ENCODE results near the gene TLL1. TPM values are rescaled to one million over a fixed set of nuclear protein-coding genes. Genes with fewer than 3 reads are reported as not detected.

The TLL1 gene
- total RNA-seq, 1 experiment from 2014 or later, result 0.41 TPM

DNA sequence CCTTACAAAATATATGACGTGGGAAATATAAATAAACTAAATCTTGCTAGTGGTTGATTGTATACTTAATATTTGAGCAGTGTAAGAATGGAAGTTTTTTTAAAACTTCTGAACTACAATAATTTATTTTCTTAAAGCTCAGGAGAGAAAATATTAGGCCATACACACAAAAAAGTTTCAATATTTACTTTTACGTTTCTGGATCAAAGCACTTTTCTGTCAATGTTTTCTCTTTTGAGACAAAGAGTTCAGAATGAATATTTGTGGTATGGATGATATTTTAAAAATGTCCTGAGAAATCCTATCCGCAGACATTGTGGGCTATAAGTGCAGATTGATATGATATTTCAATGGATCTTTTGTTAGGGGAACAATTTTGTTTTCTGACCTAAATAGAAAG is 109.9 kb downstream of the TLL1 start:
- Histone ChIP-seq H3K4me1 (ENCODE audit: control insufficient read depth, insufficient read depth, low read length) (no peaks in the 10 kb centered on the region), H3K27ac (ENCODE audit: low read length) (no peak overlapping the region), H3K27me3 (ENCODE audit: control insufficient read depth, insufficient read depth, low read length) (no peaks in the 10 kb centered on the region), H3K36me3 (ENCODE audit: control insufficient read depth, insufficient read depth, low read length) (no peaks in the 10 kb centered on the region), H3K9me3 (ENCODE audit: control insufficient read depth, insufficient read depth, low read depth, low read length) (no peaks in the 10 kb centered on the region), H3K4me3 (ENCODE audit: low read depth in 2 of 2, low read length in 2 of 2) (no peak overlapping the region)
- TF ChIP-seq POLR2AphosphoS5 (IDR thresholded peaks at IDR 0.05; ENCODE audit: low read depth, low read length), result no peak
- TF ChIP-seq, protein P1, sequence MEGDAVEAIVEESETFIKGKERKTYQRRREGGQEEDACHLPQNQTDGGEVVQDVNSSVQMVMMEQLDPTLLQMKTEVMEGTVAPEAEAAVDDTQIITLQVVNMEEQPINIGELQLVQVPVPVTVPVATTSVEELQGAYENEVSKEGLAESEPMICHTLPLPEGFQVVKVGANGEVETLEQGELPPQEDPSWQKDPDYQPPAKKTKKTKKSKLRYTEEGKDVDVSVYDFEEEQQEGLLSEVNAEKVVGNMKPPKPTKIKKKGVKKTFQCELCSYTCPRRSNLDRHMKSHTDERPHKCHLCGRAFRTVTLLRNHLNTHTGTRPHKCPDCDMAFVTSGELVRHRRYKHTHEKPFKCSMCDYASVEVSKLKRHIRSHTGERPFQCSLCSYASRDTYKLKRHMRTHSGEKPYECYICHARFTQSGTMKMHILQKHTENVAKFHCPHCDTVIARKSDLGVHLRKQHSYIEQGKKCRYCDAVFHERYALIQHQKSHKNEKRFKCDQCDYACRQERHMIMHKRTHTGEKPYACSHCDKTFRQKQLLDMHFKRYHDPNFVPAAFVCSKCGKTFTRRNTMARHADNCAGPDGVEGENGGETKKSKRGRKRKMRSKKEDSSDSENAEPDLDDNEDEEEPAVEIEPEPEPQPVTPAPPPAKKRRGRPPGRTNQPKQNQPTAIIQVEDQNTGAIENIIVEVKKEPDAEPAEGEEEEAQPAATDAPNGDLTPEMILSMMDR (IDR thresholded peaks at IDR 0.05), result no peak
- TF ChIP-seq TCF7L2 (IDR thresholded peaks at IDR 0.05; ENCODE audit: low read depth, low read length), result no peak
- TF ChIP-seq SIN3A (IDR thresholded peaks at IDR 0.05; ENCODE audit: borderline replicate concordance, insufficient read depth, low read depth, low read length), result no peak
- TF ChIP-seq, protein P2, sequence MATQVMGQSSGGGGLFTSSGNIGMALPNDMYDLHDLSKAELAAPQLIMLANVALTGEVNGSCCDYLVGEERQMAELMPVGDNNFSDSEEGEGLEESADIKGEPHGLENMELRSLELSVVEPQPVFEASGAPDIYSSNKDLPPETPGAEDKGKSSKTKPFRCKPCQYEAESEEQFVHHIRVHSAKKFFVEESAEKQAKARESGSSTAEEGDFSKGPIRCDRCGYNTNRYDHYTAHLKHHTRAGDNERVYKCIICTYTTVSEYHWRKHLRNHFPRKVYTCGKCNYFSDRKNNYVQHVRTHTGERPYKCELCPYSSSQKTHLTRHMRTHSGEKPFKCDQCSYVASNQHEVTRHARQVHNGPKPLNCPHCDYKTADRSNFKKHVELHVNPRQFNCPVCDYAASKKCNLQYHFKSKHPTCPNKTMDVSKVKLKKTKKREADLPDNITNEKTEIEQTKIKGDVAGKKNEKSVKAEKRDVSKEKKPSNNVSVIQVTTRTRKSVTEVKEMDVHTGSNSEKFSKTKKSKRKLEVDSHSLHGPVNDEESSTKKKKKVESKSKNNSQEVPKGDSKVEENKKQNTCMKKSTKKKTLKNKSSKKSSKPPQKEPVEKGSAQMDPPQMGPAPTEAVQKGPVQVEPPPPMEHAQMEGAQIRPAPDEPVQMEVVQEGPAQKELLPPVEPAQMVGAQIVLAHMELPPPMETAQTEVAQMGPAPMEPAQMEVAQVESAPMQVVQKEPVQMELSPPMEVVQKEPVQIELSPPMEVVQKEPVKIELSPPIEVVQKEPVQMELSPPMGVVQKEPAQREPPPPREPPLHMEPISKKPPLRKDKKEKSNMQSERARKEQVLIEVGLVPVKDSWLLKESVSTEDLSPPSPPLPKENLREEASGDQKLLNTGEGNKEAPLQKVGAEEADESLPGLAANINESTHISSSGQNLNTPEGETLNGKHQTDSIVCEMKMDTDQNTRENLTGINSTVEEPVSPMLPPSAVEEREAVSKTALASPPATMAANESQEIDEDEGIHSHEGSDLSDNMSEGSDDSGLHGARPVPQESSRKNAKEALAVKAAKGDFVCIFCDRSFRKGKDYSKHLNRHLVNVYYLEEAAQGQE (IDR thresholded peaks at IDR 0.05; ENCODE audit: insufficient read depth in 1 of 2, low read depth in 2 of 2, low read length in 1 of 2), result no peak
- POLR2A ChIA-PET, result no interaction called here
- ATAC-seq (no peak), DNase-seq (ENCODE audit: low read depth, low spot score) (no peak)
- in situ Hi-C loops (cut with HindIII; ENCODE audit: low pct_unique_long_range_greater_than_20kb, low sequenced_read_pairs) (no loop called here), intact Hi-C loops (cut with micrococcal nuclease; ENCODE audit: unreplicated experiment) (no loop called here)
- CTCF ChIA-PET, result no interaction called here
- no TSS peak for BruUV-seq (replicated peaks)

DNA sequence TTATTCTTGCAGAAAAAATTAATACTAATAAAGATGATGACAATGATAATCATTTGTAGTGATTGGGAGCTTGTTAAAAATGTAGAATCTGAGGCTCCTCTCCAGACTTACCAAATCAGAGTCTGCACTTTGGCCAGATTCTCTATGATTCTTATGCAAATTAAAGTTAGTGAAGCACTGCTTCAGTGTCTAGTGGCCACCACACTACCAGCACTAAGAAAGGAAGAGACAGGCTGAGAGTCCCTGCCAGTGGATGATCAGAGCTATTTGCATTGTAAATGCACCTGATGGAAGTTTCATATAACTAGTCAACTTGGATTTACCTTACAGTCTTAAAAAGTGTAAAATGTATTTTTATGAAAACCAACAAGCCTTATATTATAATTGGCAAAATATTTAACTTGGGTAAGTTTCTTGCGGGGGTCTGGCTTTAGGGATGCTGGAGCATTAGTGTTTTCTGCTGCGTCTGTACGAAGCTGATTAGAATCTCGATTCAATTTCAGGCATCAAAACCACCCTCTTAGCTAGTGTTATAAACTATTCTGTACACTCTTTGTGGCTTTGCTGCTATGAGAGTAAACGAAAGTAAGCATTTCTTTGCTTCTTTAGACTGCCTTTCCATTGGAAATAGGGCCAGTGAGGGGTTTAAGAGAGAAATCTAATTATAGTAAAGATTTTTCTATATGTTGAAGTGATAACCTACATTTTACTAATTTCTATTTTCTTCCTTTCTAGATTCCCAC is 114.1 kb downstream of the TLL1 start:
- in situ Hi-C loops (cut with HindIII; ENCODE audit: low pct_unique_long_range_greater_than_20kb, low sequenced_read_pairs), result no loop called here
- ATAC-seq (no peak), DNase-seq (ENCODE audit: low read depth, low spot score) (no peak)
- ChIA-PET CTCF (no interaction called here), POLR2A (no interaction called here)
- TF ChIP-seq POLR2AphosphoS5 (IDR thresholded peaks at IDR 0.05; ENCODE audit: low read depth, low read length), result no peak
- TF ChIP-seq, protein P1 (IDR thresholded peaks at IDR 0.05), result no peak
- no peak for TF ChIP-seq SIN3A (IDR thresholded peaks at IDR 0.05; ENCODE audit: borderline replicate concordance, insufficient read depth, low read depth, low read length)
- TF ChIP-seq, protein P2 (IDR thresholded peaks at IDR 0.05; ENCODE audit: insufficient read depth in 1 of 2, low read depth in 2 of 2, low read length in 1 of 2), result no peak
- no peak for TF ChIP-seq TCF7L2 (IDR thresholded peaks at IDR 0.05; ENCODE audit: low read depth, low read length)
- intact Hi-C loops (cut with micrococcal nuclease; ENCODE audit: unreplicated experiment), result no loop called here
- no peaks in the 10 kb centered on the region for H3K4me1 ChIP-seq (ENCODE audit: control insufficient read depth, insufficient read depth, low read length)
- H3K9me3 ChIP-seq (ENCODE audit: control insufficient read depth, insufficient read depth, low read depth, low read length), result no peaks in the 10 kb centered on the region
- BruUV-seq (replicated peaks), result no TSS peak
- H3K36me3 ChIP-seq (ENCODE audit: control insufficient read depth, insufficient read depth, low read length), result no peaks in the 10 kb centered on the region
- no peak overlapping the region for H3K27ac ChIP-seq (ENCODE audit: low read length)
- H3K27me3 ChIP-seq (ENCODE audit: control insufficient read depth, insufficient read depth, low read length), result no peaks in the 10 kb centered on the region
- no peak overlapping the region for H3K4me3 ChIP-seq (ENCODE audit: low read depth in 2 of 2, low read length in 2 of 2)

All from Panc1 (cell line).